GM12864 (cell line): ENCODE data around the gene GADL1.

Experiments
- DNase-seq: peaks from one replicate; pipeline ENCODE4 v3.0.0-alpha.2; 2011; ENCODE audit warnings: low read depth
- H3K4me3 ChIP-seq: 2 replicates; pipeline ENCODE4 v1.5.1; 2011; ENCODE audit warnings: mild to moderate bottlenecking, low read depth, low read length, control low read depth
- CTCF ChIP-seq: IDR thresholded peaks from 2 replicates; pipeline ENCODE4 v1.5.1; 2011; ENCODE audit warnings: low read depth, mild to moderate bottlenecking, moderate library complexity, low read length, control low read depth, inconsistent platforms; ENCODE audit errors: missing control alignments

GADL1 gene

GRCh38 chr3:30695302-30696061, 199.0 kb downstream of the GADL1 start:
- H3K4me3 ChIP-seq: no peak overlapping the region
- TF ChIP-seq CTCF: no peak
- DNase-seq: no peak

GRCh38 chr3:30694668-30695067, 199.8 kb downstream of the GADL1 start:
- no peak overlapping the region for H3K4me3 ChIP-seq
- no peak for DNase-seq
- no peak for TF ChIP-seq CTCF

- no peak for TF ChIP-seq CTCF
- no peak for DNase-seq
- no peak overlapping the region for H3K4me3 ChIP-seq
Observed at GRCh38 chr3:30694148-30694547, 200.3 kb downstream of the GADL1 start.

GRCh38 chr3:30693470-30694120, 200.9 kb downstream of the GADL1 start:
- peak; percentile 22 for DNase-seq
- no peak overlapping the region for H3K4me3 ChIP-seq
- TF ChIP-seq CTCF: peak; percentile 76

GRCh38 chr3:30692498-30693130, 201.8 kb downstream of the GADL1 start:
- DNase-seq: no peak
- H3K4me3 ChIP-seq: no peak overlapping the region
- TF ChIP-seq CTCF: no peak

- no peak for DNase-seq
- no peak for TF ChIP-seq CTCF
- no peak overlapping the region for H3K4me3 ChIP-seq
Observed at GRCh38 chr3:30691944-30692343, 202.5 kb downstream of the GADL1 start.
